Fibroblast of skin of left quadriceps (primary cell): ENCODE results near the gene TRIM63.

Experiments used
- DNase-seq, 2 experiments: peaks; one replicate each; pipeline ENCODE4 v3.0.0-alpha.2; 2013; ENCODE audit warnings: low read depth in 2 of 2

Gene TRIM63

GRCh38 chr1:26016953-26017545 lies 50.4 kb downstream of the TRIM63 start:
- DNase-seq = no peak

DNA sequence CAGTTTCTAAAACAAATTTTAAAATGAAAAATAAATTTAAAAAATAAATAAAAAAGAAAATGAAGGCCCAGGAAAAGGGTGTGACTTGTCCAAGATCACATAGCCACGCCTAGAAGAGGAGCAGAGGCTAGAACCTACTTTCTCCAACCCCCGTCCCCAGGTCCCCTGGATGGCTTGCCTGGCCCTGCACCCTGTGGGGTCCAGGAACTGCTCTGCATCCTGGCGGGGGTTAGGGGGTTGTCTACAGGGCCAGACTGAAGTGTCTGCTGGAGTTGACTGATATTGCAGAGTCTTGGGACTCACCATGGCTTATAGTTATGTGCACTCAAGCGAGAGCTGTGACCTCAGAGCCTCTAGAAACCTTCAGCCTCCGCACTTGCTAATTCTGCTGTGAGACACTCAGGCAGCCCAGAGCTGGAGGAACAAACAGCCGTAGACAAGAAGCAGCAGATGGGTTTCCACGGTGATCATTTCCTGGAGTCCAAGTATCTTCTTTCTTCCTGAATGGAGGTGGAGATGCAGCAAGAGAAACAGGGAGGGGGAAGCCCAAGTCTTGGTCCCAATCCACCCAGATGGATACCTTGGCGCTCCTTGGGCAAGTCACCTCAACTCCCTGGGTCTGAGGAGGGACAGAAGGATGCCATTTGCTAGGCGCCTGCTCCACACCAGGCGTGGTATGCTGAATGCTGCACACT lies 51.0 kb downstream of the TRIM63 start:
- no peak for DNase-seq

GRCh38 chr1:26015358-26015757 lies 52.1 kb downstream of the TRIM63 start:
- DNase-seq = peak in 1 of 2 experiments; percentile 51

GRCh38 chr1:26014179-26014578 lies 53.3 kb downstream of the TRIM63 start:
- DNase-seq = no peak

GRCh38 chr1:26012864-26013263 lies 54.6 kb downstream of the TRIM63 start:
- DNase-seq = no peak

DNA sequence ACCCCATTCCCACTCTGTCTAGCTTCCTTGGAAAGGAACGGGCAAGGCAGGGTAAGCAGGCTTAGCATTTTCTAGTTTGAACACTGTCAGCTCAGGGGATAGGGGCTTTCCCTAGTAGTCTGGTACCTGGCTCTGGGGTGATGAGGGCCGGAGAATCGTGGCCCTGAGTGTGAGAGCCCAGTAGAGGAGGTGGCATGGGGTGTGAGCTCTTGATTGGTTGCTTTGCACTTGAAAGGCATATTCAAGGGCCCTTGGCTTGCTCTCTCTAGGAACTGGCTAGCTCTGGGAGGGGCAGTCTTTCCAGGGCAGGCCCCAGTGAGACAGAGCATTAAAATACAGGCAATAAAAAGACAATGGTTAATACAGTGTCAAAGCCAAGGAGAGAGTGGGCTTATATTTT lies 56.6 kb downstream of the TRIM63 start:
- DNase-seq = no peak

DNA sequence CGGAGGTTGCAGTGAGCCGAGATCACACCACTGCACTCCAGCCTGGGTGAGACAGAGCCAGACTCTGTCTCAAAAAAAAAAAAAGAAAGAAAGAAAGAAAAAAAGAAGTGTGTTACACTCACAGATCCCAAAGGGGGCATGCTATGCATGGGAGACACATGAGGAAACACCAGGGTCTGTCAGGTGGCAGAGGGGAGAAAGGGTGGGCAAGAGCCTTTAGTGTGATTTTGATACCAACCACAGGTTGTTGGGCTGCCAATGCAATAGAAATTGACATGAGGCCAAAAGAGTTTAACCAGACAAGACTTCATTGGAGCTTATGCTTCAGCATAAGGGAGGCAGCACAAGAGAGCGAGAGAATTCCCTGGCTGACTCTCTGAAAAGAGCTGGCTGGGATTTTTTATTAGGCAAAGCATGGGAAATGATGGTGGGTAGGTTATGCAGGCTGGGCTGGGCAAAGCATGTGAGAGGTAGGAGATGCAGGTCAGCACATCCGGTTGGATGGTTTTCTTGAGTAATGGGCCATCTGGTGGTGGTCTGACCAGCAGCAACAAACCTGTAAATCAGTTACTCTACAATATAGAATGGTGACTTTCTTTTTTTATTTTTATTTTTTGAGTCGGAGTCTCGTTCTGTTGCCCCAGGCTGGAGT lies 57.5 kb downstream of the TRIM63 start:
- no peak for DNase-seq

- DNase-seq = no peak
Measured at GRCh38 chr1:26006710-26007109, 60.7 kb downstream of the TRIM63 start.

- DNase-seq = no peak
Measured at GRCh38 chr1:26005434-26006105, 61.9 kb downstream of the TRIM63 start.

GRCh38 chr1:26003756-26004155 lies 63.7 kb downstream of the TRIM63 start:
- DNase-seq = no peak

DNA sequence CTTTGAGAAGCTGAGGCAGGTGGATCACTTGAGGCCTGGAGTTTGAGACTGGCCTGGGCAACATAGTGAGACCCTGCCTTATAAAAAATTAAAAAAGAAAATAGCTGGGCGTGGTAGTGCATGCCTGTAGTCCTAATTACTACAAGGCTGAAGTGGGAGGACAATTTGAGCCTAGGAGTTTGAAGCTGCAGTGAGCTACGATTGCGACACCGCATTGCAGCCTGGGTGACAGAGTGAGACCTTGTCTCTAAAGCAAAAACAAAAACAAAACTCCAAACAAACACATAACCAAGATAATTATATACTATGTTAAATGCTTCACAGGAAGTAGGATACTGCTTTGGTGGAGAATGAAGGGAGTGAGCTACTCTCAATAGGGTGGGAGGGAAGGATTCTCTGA lies 64.2 kb downstream of the TRIM63 start:
- no peak for DNase-seq
